H9 (cell line): ENCODE measurements around the gene CAPG. TPM values are rescaled to one million over a fixed set of nuclear protein-coding genes. Genes with fewer than 3 reads are reported as not detected.

Source experiments
- DNase-seq: peaks from one replicate; pipeline ENCODE4 v3.0.0-alpha.2; 2017
- H2AFZ ChIP-seq: one replicate; pipeline ENCODE4 v1.6.1; 2013; ENCODE audit warnings: mild to moderate bottlenecking, low read length, control low read depth, moderate library complexity
- H2AK5ac ChIP-seq: 2 replicates; pipeline ENCODE4 v1.6.1; 2013; ENCODE audit warnings: low read length, control low read depth, mixed read lengths; ENCODE audit not compliant: insufficient read length
- H2BK120ac ChIP-seq: one replicate; pipeline ENCODE4 v1.6.1; 2013; ENCODE audit warnings: low read depth, mild to moderate bottlenecking, low read length, control low read depth, inconsistent platforms; ENCODE audit not compliant: poor library complexity, severe bottlenecking
- H2BK12ac ChIP-seq: 2 replicates; pipeline ENCODE4 v1.6.1; 2013; ENCODE audit warnings: low read length, control low read depth, mixed read lengths, low read depth; ENCODE audit not compliant: insufficient read length
- H2BK15ac ChIP-seq: 2 replicates; pipeline ENCODE4 v1.6.1; 2013; ENCODE audit warnings: low read depth, low read length, control low read depth
- H2BK20ac ChIP-seq: one replicate; pipeline ENCODE4 v1.6.1; 2013; ENCODE audit warnings: low read depth, mild to moderate bottlenecking, low read length, control low read depth, inconsistent platforms; ENCODE audit not compliant: poor library complexity, severe bottlenecking
- H2BK5ac ChIP-seq: 2 replicates; pipeline ENCODE4 v1.6.1; 2013; ENCODE audit warnings: low read length, control low read depth, mixed read lengths; ENCODE audit not compliant: insufficient read length
- H3K14ac ChIP-seq: 2 replicates; pipeline ENCODE4 v1.6.1; 2013; ENCODE audit warnings: low read length, control low read depth; ENCODE audit not compliant: insufficient read depth
- H3K18ac ChIP-seq: 2 replicates; pipeline ENCODE4 v1.6.1; 2013; ENCODE audit warnings: low read depth, mild to moderate bottlenecking, mixed read lengths, low read length, control low read depth; ENCODE audit not compliant: insufficient read length
- H3K23ac ChIP-seq: 2 replicates; pipeline ENCODE4 v1.6.1; 2013; ENCODE audit warnings: low read length, control low read depth, mixed read lengths, low read depth; ENCODE audit not compliant: insufficient read length
- H3K23me2 ChIP-seq: 2 replicates; pipeline ENCODE4 v1.6.1; 2013; ENCODE audit warnings: low read depth, mild to moderate bottlenecking, mixed read lengths, low read length, control low read depth; ENCODE audit not compliant: insufficient read length, poor library complexity, severe bottlenecking
- H3K27ac ChIP-seq: 2 replicates; pipeline ENCODE4 v1.5.1; 2013; ENCODE audit warnings: low read length, control low read depth, mixed read lengths, low read depth; ENCODE audit not compliant: insufficient read length
- H3K27me3 ChIP-seq: 2 replicates; pipeline ENCODE4 v1.6.1; 2013; ENCODE audit warnings: low read length, control low read depth, inconsistent platforms; ENCODE audit not compliant: insufficient read depth
- H3K4ac ChIP-seq: 2 replicates; pipeline ENCODE4 v1.6.1; 2013; ENCODE audit warnings: low read depth, mild to moderate bottlenecking, control low read depth, inconsistent platforms, low read length, moderate library complexity
- H3K4me1 ChIP-seq: 2 replicates; pipeline ENCODE4 v1.6.1; 2013; ENCODE audit warnings: low read length, control low read depth, inconsistent platforms; ENCODE audit not compliant: insufficient read depth
- H3K4me2 ChIP-seq: 2 replicates; pipeline ENCODE4 v1.6.1; 2013; ENCODE audit warnings: low read length, control low read depth, mixed read lengths; ENCODE audit not compliant: insufficient read length, insufficient read depth
- H3K56ac ChIP-seq: 2 replicates; pipeline ENCODE4 v1.6.1; 2013; ENCODE audit warnings: low read depth, mild to moderate bottlenecking, mixed read lengths, low read length, control low read depth; ENCODE audit not compliant: insufficient read length
- H3K79me1 ChIP-seq: 2 replicates; pipeline ENCODE4 v1.6.1; 2013; ENCODE audit warnings: low read depth, mild to moderate bottlenecking, moderate library complexity, low read length, control low read depth, inconsistent platforms; ENCODE audit not compliant: insufficient read depth, poor library complexity, severe bottlenecking
- H3K79me2 ChIP-seq: 2 replicates; pipeline ENCODE4 v1.6.1; 2013; ENCODE audit warnings: low read length, control low read depth, inconsistent platforms; ENCODE audit not compliant: insufficient read depth
- H3K9ac ChIP-seq: 2 replicates; pipeline ENCODE4 v1.6.1; 2013; ENCODE audit warnings: low read length, control low read depth, mixed read lengths; ENCODE audit not compliant: insufficient read length; ENCODE audit errors: extremely low read depth
- H3K9me3 ChIP-seq: one replicate; pipeline ENCODE4 v1.6.1; 2013; ENCODE audit warnings: low read depth, low read length, inconsistent platforms; ENCODE audit not compliant: control insufficient read depth
- H3T11ph ChIP-seq: one replicate; pipeline ENCODE4 v1.6.1; 2013; ENCODE audit warnings: mild to moderate bottlenecking, low read length, control low read depth, inconsistent platforms
- H4K20me1 ChIP-seq: one replicate; pipeline ENCODE4 v1.6.1; 2013; ENCODE audit not compliant: control insufficient read depth, insufficient read length, insufficient read depth
- H4K5ac ChIP-seq: 2 replicates; pipeline ENCODE4 v1.6.1; 2013; ENCODE audit warnings: low read depth, mild to moderate bottlenecking, mixed read lengths, low read length, control low read depth; ENCODE audit not compliant: insufficient read length
- H4K8ac ChIP-seq: replicated peaks from 2 replicates; pipeline ENCODE4 v1.6.1; 2013; ENCODE audit warnings: low read length, control low read depth, mixed read lengths, low read depth; ENCODE audit not compliant: insufficient read length
- H4K91ac ChIP-seq: 2 replicates; pipeline ENCODE4 v1.6.1; 2013; ENCODE audit warnings: low read depth, mild to moderate bottlenecking, moderate library complexity, mixed read lengths, low read length, control low read depth; ENCODE audit not compliant: insufficient read length
- H3K27ac Mint-ChIP-seq, 3 experiments: 2 replicates in 2 of 3; 3 replicates in 1 of 3; pipeline ENCODE4 v1.8.0; 2020 to 2021; ENCODE audit warnings: mixed read lengths in 3 of 3, mild to moderate bottlenecking in 1 of 3, moderate library complexity in 1 of 3
- H3K27me3 Mint-ChIP-seq: 2 replicates; pipeline ENCODE4 v1.8.0; 2021; ENCODE audit warnings: low read depth, mild to moderate bottlenecking, moderate library complexity, mixed read lengths
- H3K36me3 Mint-ChIP-seq, 3 experiments: 2 replicates in 2 of 3; 3 replicates in 1 of 3; pipeline ENCODE4 v1.8.0; 2020 to 2021; ENCODE audit warnings: low read depth in 3 of 3, mixed read lengths in 3 of 3; ENCODE audit not compliant: insufficient read depth in 1 of 3
- H3K4me1 Mint-ChIP-seq, 2 experiments: 2 replicates each; pipeline ENCODE4 v1.8.0; 2020; ENCODE audit warnings: mixed read lengths in 2 of 2
- H3K4me3 Mint-ChIP-seq, 2 experiments: 2 replicates in 1 of 2; 3 replicates in 1 of 2; pipeline ENCODE4 v1.8.0; 2020 to 2021; ENCODE audit warnings: mild to moderate bottlenecking in 2 of 2, mixed read lengths in 2 of 2, moderate library complexity in 1 of 2
- H3K9me3 Mint-ChIP-seq, 2 experiments: 2 replicates in 1 of 2; 3 replicates in 1 of 2; pipeline ENCODE4 v1.8.0; 2020; ENCODE audit warnings: mild to moderate bottlenecking in 2 of 2, mixed read lengths in 2 of 2, moderate library complexity in 1 of 2
- CTCF ChIP-seq: fragments of 200-600 bp; sonication (generic); conservative IDR thresholded peaks from 3 replicates; pipeline ENCODE4 v1.8.0; 2021; ENCODE audit warnings: antibody characterized with exemption, mild to moderate bottlenecking
- WGBS: extraction: QIAGEN DNeasy Blood & Tissue Kit; methylation state at CpG from one replicate; pipeline ENCODE4 v1.1.7; 2013; ENCODE audit warnings: missing lambda C conversion rate, low lambda C conversion rate, mixed read lengths; ENCODE audit not compliant: insufficient read length; ENCODE audit errors: extremely low coverage; 5-methylcytosine and 5-hydroxymethylcytosine counted together
- total RNA-seq: library from RNA; stranded (reverse); gene quantifications from 2 replicates; pipeline ENCODE4 v1.2.1, GENCODE V29; 2021

The CAPG gene
- total RNA-seq, 1 experiment from 2014 or later, result 72.8 TPM

DNA sequence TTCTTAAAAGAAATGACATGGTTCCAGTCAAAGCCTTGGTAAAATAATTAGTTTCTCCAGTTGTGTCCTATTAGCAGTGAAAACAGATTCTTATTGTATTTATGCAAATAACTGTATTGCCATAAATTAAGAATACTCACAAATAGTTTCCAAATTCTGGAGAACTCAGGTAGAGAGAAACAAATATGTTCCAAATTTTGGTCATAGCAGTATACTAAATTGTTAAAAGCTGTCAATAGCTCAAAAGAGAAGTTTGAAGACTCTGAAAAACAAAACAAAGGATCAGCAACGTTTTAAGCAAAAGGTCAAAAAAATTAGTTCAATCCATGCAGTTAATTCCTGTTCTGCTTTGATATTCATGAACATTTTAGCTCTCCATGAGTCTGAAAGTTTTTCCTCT is 30.1 kb downstream of the CAPG start:
- H3K4me1 Mint-ChIP-seq, result peaks cover 4 to 6% of the 10 kb centered on the region in 2 experiments
- no peaks in the 10 kb centered on the region for H3K9me3 ChIP-seq
- DNase-seq, result no peak
- no peak overlapping the region for H3K27ac ChIP-seq
- H4K5ac ChIP-seq, result no peak overlapping the region
- H3K4me1 ChIP-seq, result no peaks in the 10 kb centered on the region; the same call in 1 of the 2 replicates
- H2AK5ac ChIP-seq, result no peak overlapping the region
- no peak overlapping the region for H3K56ac ChIP-seq
- H3K79me2 ChIP-seq, result no peaks in the 10 kb centered on the region
- H3K23me2 ChIP-seq, result no peaks in the 10 kb centered on the region
- H3K18ac ChIP-seq, result no peak overlapping the region
- no peaks in the 10 kb centered on the region for H3K27me3 Mint-ChIP-seq
- no peak for TF ChIP-seq CTCF
- H3K4ac ChIP-seq, result no peak overlapping the region
- H3K4me3 Mint-ChIP-seq, result no peak overlapping the region
- no peak overlapping the region for H2BK15ac ChIP-seq
- no peak overlapping the region for H4K8ac ChIP-seq
- H3K23ac ChIP-seq, result no peak overlapping the region
- peaks cover 26 to 43% (median 35%) of the 10 kb centered on the region in 3 experiments for H3K36me3 Mint-ChIP-seq
- no peak overlapping the region for H3K27ac Mint-ChIP-seq
- no peak overlapping the region for H4K91ac ChIP-seq
- H3K4me2 ChIP-seq, result no peak overlapping the region
- H4K20me1 ChIP-seq, result no peaks in the 10 kb centered on the region
- no peaks in the 10 kb centered on the region for H3K79me1 ChIP-seq
- H2BK5ac ChIP-seq, result no peak overlapping the region
- no peak overlapping the region for H3K14ac ChIP-seq
- no peaks in the 10 kb centered on the region for H3K27me3 ChIP-seq
- no peak overlapping the region for H2BK120ac ChIP-seq
- H3T11ph ChIP-seq, result no peak overlapping the region
- peaks cover 16 to 19% of the 10 kb centered on the region in 2 experiments for H3K9me3 Mint-ChIP-seq
- H2BK12ac ChIP-seq, result no peak overlapping the region
- H2AFZ ChIP-seq, result no peak overlapping the region
- no CpG with 5 or more reads among the region's 1 CpG for WGBS
- no peak overlapping the region for H2BK20ac ChIP-seq
- H3K9ac ChIP-seq, result no peak overlapping the region
